GM18498 (cell line): ENCODE measurements around the gene AKAP8L.

ENCODE experiments used
- ATAC-seq: cut with Tn5 transposase; IDR thresholded peaks from one replicate; pipeline ENCODE4 v1.9.1; 2021; ENCODE audit warnings: mild to moderate bottlenecking, moderate library complexity; ENCODE audit not compliant: unreplicated experiment

Gene AKAP8L

GRCh38 chr19:15394426-15394825 is 24.4 kb downstream of the AKAP8L start:
- ATAC-seq: no peak

- ATAC-seq: no peak
These were observed 24.8 kb downstream of the AKAP8L start for GRCh38 chr19:15393963-15394362.

GRCh38 chr19:15390814-15391213 is 28.0 kb downstream of the AKAP8L start:
- ATAC-seq: no peak

- no peak for ATAC-seq
These were observed 36.9 kb downstream of the AKAP8L start for GRCh38 chr19:15381864-15382263.

GRCh38 chr19:15381429-15381828 is 37.4 kb downstream of the AKAP8L start:
- ATAC-seq: no peak

- ATAC-seq: peak; percentile 21
These were observed 38.7 kb downstream of the AKAP8L start for GRCh38 chr19:15379999-15380647.

- peak; percentile 81 for ATAC-seq
These were observed 39.4 kb downstream of the AKAP8L start, which contains the start of gene AKAP8 for GRCh38 chr19:15379083-15379998. TSS of gene AKAP8 (minus strand) at chr19:15379787. CDS start at chr19:15379731, 56 bp downstream.

- no peak for ATAC-seq
These were observed 40.2 kb downstream of the AKAP8L start for GRCh38 chr19:15378534-15379082.

- ATAC-seq: no peak
These were observed 43.9 kb downstream of the AKAP8L start for GRCh38 chr19:15374796-15375440.

- ATAC-seq: no peak
These were observed 44.6 kb downstream of the AKAP8L start for GRCh38 chr19:15374105-15374651.

GRCh38 chr19:15373644-15374043 is 45.1 kb downstream of the AKAP8L start:
- no peak for ATAC-seq

- no peak for ATAC-seq
These were observed 45.9 kb downstream of the AKAP8L start for GRCh38 chr19:15372891-15373301.

GRCh38 chr19:15372470-15372869 is 46.3 kb downstream of the AKAP8L start:
- ATAC-seq: no peak

- ATAC-seq: no peak
These were observed 46.9 kb downstream of the AKAP8L start for GRCh38 chr19:15371786-15372380.

- no peak for ATAC-seq
These were observed 47.7 kb downstream of the AKAP8L start for GRCh38 chr19:15371119-15371518.

GRCh38 chr19:15369594-15369891 is 49.2 kb downstream of the AKAP8L start:
- no peak for ATAC-seq

GRCh38 chr19:15368798-15369593 is 49.8 kb downstream of the AKAP8L start:
- ATAC-seq: no peak

GRCh38 chr19:15368051-15368632 is 50.6 kb downstream of the AKAP8L start:
- no peak for ATAC-seq

- ATAC-seq: no peak
These were observed 51.3 kb downstream of the AKAP8L start for GRCh38 chr19:15367439-15367838.

GRCh38 chr19:15365264-15365663 is 53.5 kb downstream of the AKAP8L start:
- no peak for ATAC-seq
